ENCODE data around the gene CRYZL1. TPM values are rescaled to one million over a fixed set of nuclear protein-coding genes. Genes with fewer than 3 reads are reported as not detected.

Gene CRYZL1
- total RNA-seq, 1 experiment from 2014 or later = 24.8 TPM

- no TSS peak for BruUV-seq (replicated peaks)
- peaks cover 38% of the 10 kb centered on the region for H3K4me1 ChIP-seq (ENCODE audit: control insufficient read depth, insufficient read depth, low read length)
- DNase-seq (ENCODE audit: low read depth, low spot score) (no peak), ATAC-seq (no peak)
- ChIA-PET POLR2A (interaction anchor here (0.6 kb wide), 1 partner anchor 33 kb away, joined by 7 read pairs; no protein-coding TSS in a partner anchor), CTCF (no interaction called here)
- H3K27ac ChIP-seq (ENCODE audit: low read length) = no peak overlapping the region
- H3K9me3 ChIP-seq (ENCODE audit: control insufficient read depth, insufficient read depth, low read depth, low read length) = no peaks in the 10 kb centered on the region; the same call in 1 of the 2 replicates
- TF ChIP-seq POLR2AphosphoS5 (IDR thresholded peaks at IDR 0.05; ENCODE audit: low read depth, low read length) (no peak), CTCF (IDR thresholded peaks at IDR 0.05) (no peak), REST (IDR thresholded peaks at IDR 0.05; ENCODE audit: insufficient read depth in 1 of 2, low read depth in 2 of 2, low read length in 1 of 2) (no peak), TCF7L2 (IDR thresholded peaks at IDR 0.05; ENCODE audit: low read depth, low read length) (no peak), SIN3A (IDR thresholded peaks at IDR 0.05; ENCODE audit: borderline replicate concordance, insufficient read depth, low read depth, low read length) (no peak)
- H3K4me3 ChIP-seq (ENCODE audit: low read depth in 2 of 2, low read length in 2 of 2) = no peak overlapping the region
- in situ Hi-C loops (cut with HindIII; ENCODE audit: low pct_unique_long_range_greater_than_20kb, low sequenced_read_pairs) = no loop called here
- H3K36me3 ChIP-seq (ENCODE audit: control insufficient read depth, insufficient read depth, low read length) = no peaks in the 10 kb centered on the region
- intact Hi-C loops (cut with micrococcal nuclease; ENCODE audit: unreplicated experiment) = no loop called here
- H3K27me3 ChIP-seq (ENCODE audit: control insufficient read depth, insufficient read depth, low read length) = no peaks in the 10 kb centered on the region
These were observed 17.5 kb upstream of the CRYZL1 start for GRCh38 chr21:33658919-33659567.

- no peak for TF ChIP-seq TCF7L2 (IDR thresholded peaks at IDR 0.05; ENCODE audit: low read depth, low read length)
- H3K27me3 ChIP-seq (ENCODE audit: control insufficient read depth, insufficient read depth, low read length) = no peaks in the 10 kb centered on the region
- BruUV-seq (replicated peaks) = no TSS peak
- H3K4me3 ChIP-seq (ENCODE audit: low read depth in 2 of 2, low read length in 2 of 2) = no peak overlapping the region
- intact Hi-C loops (cut with micrococcal nuclease; ENCODE audit: unreplicated experiment) = no loop called here
- H3K9me3 ChIP-seq (ENCODE audit: control insufficient read depth, insufficient read depth, low read depth, low read length) = no peaks in the 10 kb centered on the region; the same call in 1 of the 2 replicates
- in situ Hi-C loops (cut with HindIII; ENCODE audit: low pct_unique_long_range_greater_than_20kb, low sequenced_read_pairs) = no loop called here
- ChIA-PET POLR2A (no interaction called here), CTCF (no interaction called here)
- ATAC-seq (no peak), DNase-seq (ENCODE audit: low read depth, low spot score) (no peak)
- H3K36me3 ChIP-seq (ENCODE audit: control insufficient read depth, insufficient read depth, low read length) = no peaks in the 10 kb centered on the region
- peaks cover 44% of the 10 kb centered on the region for H3K4me1 ChIP-seq (ENCODE audit: control insufficient read depth, insufficient read depth, low read length)
- peak overlapping the region; percentile 42 for H3K27ac ChIP-seq (ENCODE audit: low read length)
These were observed 15.7 kb upstream of the CRYZL1 start for GRCh38 chr21:33657124-33657820.
